NCI-H1436 treated with DMSO at 0.1 percent for 48 hours (cell line): ENCODE data around the gene PTPRA.

Source experiments
- DNase-seq: peaks from one replicate; lab custom pipeline; 2025; lab: John Stamatoyannopoulos, UW

Gene PTPRA

GRCh38 chr20:2937902-2938301 is 64.6 kb downstream of the PTPRA start:
- DNase-seq: no peak

DNA sequence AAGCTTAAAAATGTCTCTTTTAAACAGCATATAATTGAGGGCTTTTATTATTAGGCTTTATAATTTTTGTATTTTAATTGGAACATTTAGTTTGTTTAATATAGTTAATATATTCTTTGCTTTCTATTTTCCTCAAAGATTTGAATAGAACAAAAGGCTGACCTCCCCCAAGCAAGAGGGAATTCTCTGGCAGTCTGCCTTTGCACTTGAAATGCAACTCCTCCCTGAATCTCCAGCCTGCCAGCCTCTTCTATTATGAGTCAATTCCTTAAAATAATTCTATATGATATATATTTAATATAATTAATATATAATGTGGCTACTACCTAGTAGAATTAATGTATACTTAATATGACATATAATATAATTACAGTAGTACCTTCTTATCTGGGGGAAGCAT is 69.2 kb downstream of the PTPRA start:
- no peak for DNase-seq

GRCh38 chr20:2946988-2947961 is 74.0 kb downstream of the PTPRA start:
- no peak for DNase-seq

DNA sequence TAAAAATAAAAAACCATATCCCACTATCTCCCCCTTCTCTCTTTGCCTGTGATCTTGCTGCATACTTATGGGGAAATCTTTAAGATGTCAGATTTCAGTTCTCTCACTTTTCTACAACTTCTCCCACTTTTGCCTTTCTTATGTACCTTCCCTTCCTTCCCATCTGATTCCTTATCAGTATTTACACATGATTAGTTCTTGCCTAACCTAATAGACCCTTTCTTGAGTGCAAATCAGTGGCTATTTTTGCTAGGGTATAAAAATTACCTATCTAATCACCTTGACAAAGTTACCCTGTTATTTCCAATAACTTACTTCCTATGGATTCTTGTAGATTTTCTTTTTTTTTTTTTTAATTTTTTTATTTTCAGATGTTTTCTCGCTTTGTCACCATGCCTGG is 75.7 kb downstream of the PTPRA start:
- no peak for DNase-seq

DNA sequence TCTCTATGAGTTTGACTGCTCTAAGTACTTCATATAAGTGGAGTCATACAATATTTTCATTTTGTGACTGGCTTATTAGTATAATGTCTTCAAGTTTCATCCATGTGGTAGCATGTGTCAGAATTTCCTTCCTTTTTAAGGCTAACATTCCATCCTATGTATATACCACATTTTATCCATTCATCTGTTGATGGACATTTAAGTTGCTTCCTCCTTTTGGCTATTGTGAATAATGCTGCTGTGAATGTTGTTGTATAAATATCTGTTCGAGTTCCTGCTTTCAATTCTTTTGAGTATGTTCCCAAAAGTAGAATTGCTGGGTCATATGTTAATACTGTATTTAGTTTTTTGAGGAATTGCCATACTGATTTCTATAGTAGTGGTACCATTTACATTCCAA is 79.5 kb downstream of the PTPRA start:
- no peak for DNase-seq

DNA sequence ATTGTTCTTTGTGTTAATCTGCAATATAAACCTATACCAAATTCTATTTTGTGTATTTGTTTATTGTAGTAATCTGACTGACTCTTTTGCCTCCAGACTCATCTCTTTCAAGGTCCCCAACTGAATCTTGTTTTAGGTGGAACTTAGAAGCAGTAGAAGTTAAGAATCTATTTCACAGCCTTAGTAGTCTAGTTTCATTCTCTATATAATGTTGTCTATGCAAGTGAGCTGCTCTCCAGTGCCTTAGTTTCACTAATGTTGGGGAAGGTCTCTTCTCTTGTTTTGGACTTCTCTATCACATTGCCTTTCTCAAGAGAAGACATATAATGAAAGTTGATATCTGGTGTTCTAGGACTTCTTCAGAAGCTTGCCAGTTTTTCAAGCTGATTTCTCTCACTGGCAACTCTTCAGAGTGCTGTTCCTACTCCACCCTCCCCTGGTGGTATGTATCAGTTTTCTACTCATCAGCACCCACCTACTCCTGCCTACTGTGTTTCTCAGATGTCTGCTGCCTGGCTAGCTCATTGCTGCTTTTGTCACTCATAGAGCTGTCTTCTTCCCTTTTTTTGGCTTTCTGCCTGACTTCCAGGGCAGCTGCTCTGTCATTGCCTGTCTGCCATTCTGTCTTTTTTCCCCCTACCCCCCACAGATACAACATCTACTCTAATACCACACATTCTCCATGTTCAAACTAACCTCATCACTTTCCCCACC is 82.1 kb downstream of the PTPRA start:
- DNase-seq: no peak

- no peak for DNase-seq
These were observed 83.2 kb downstream of the PTPRA start for GRCh38 chr20:2956480-2956879.

GRCh38 chr20:2967841-2968240 is 94.6 kb downstream of the PTPRA start:
- no peak for DNase-seq

- DNase-seq: no peak
These were observed 98.8 kb downstream of the PTPRA start for GRCh38 chr20:2972126-2972525.

DNA sequence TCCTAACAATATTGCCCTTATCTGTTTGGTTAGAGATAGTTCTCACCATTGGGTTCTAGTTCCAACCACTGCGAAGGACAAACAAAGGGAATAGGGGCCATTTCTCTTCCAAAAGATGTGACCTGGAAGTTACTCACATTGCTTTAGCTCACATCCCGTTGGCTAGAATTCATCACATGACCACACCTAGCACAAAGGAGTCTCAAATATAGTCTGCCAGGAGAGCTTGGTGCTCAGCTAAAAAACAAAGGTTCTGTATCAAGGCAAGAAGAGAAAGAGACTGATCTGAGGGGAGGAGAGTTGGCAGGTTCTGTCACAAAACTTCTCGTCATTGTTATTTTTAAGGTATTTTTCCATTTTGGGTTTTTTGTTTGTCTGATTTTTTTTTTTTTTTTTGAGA is 100.3 kb downstream of the PTPRA start:
- DNase-seq: no peak

- DNase-seq: no peak
These were observed 105.2 kb downstream of the PTPRA start for GRCh38 chr20:2978519-2978918.

DNA sequence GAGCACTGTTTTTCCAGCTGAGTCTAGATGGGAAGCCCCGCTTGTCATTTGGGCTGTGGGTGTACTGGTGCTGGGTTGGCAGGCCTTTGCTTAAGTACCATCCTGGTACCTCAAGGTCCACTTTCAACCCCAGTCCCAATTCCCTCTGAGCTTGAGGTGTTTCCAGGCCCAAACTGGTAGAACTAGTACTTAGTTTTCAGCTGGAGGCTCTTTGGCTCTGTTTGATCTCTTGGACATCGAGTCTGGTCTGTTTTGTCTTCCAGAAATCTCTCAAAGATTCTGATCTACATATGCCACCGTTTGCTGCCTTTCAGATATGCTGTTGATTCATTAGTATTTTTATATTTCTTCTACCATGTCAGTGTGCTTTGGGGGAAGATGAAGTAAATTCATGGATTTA is 108.4 kb downstream of the PTPRA start:
- no peak for DNase-seq

GRCh38 chr20:2983508-2983907 is 110.2 kb downstream of the PTPRA start:
- no peak for DNase-seq

GRCh38 chr20:2984028-2984501 is 110.8 kb downstream of the PTPRA start:
- no peak for DNase-seq

DNA sequence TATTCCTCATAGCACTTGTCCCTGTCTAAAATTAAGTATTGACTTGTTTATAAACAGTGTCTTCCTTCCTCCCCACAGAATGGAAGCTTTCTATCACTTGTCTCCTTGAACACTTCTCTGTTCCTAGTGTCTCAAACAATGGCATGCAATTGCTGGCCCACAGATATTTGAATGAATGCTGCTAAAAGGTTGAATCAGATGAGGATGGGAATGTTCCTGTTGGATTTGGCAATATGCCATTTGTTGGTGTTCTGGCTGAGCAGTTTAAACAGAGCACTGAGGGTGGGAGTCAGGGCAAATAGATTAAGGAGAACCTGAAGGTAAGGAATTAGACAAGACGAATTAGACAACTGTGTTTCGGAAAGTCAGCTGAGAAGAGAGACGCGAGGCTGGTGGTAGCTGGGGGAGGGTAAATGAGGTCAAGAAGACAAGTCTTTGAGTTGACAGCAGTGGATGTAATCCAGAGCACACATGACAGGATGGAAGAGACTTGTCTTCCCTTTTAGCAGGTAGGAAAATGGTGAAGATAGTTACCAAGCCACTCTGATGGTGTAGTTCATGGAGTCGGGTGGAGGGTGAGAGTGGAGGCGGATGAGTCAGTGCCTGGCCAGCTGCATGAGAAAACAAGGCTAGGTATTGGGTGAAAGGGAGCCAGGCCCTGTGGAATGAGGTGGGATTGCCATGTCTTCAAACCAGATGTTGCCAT is 111.8 kb downstream of the PTPRA start:
- DNase-seq: no peak

GRCh38 chr20:2986466-2986865 is 113.2 kb downstream of the PTPRA start:
- no peak for DNase-seq

GRCh38 chr20:2987861-2988260 is 114.6 kb downstream of the PTPRA start:
- no peak for DNase-seq

- no peak for DNase-seq
These were observed 118.3 kb downstream of the PTPRA start for GRCh38 chr20:2991532-2991931.

- no peak for DNase-seq
These were observed 120.0 kb downstream of the PTPRA start for GRCh38 chr20:2993250-2993649.

GRCh38 chr20:2995796-2996195 is 122.5 kb downstream of the PTPRA start:
- DNase-seq: no peak

- no peak for DNase-seq
These were observed 125.4 kb downstream of the PTPRA start for GRCh38 chr20:2998728-2999127.

GRCh38 chr20:3000852-3001523 is 127.7 kb downstream of the PTPRA start:
- DNase-seq: no peak
